HG02973 (cell line): Measurements from ENCODE around the gene TNFRSF11A.

Experiments
- ATAC-seq: cut with Tn5 transposase; IDR thresholded peaks from one replicate; pipeline ENCODE4 v1.9.1; 2021; ENCODE audit warnings: moderate library complexity; ENCODE audit not compliant: unreplicated experiment

TNFRSF11A gene

DNA sequence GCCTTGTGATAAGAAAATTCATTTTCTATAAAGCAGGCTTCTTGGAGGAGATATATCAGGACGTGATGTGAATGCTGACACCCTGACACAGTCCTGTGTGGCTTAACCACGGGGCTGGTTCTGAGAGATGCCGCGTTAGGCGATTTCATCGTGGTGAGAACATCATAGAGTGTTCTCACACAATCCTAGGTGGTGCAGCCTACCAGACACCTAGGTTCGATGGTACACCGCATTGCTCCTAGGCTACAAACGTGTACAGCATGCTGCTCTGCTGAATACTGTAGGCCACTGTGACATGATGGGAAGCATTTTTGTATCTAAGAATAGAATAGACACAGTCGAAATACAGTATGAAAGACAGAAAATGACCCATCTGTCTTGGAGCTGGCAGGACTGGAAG lies 82.5 kb downstream of the TNFRSF11A start:
- no peak for ATAC-seq

DNA sequence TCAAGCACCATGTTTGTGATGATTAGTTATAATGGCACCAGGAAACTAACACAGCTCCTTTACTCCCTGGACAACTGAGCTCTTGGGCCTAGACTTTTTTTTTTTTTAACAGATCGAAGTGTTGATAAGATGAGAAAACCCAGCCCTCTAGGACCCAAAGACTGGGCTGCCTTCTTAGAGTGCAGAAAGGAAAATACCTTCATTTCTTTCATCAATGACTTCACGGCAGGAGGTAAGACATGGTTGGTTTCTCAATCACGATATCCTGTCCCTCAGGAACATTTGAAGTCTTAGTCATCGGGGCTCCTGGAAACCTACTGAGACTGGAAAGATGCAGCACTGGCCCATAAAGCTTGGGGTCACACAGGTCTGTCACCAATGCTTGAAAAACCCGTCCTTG lies 84.7 kb downstream of the TNFRSF11A start:
- no peak for ATAC-seq

DNA sequence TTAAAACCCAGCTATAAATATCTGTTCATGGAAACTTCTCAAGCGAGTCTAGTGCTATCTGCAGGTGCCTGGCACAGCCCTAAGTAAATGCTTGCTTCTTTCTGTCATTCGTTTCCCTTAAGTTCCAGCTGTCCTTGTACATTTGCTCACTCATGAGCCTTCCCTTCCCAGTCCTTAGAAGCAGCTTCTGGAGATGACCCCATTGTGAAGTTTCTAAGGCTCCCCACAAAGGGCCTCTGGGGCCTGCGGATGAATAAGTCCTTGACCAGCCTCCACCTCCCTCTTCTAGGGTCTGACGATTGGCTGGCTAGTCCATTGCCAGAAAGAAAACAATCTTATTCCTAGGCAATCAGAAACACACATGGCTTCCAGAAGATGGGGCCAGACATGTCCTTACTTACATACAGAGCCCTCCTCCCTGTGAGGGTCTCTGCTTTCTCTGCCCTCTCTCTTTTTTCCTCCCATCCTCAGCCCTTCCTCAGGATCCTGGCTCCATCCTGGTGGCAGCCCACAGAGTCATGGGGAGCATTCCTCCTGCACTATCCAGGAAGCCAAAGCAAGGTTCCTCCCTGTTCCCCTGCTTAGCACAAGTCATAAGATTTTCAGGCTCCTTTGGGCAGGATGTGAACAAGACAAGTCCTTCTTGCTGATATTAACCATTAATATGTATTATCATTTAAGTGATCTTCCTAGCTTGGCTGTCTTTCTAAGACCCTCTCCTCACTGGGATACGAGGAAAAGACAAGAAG lies 87.3 kb downstream of the TNFRSF11A start:
- ATAC-seq: no peak

DNA sequence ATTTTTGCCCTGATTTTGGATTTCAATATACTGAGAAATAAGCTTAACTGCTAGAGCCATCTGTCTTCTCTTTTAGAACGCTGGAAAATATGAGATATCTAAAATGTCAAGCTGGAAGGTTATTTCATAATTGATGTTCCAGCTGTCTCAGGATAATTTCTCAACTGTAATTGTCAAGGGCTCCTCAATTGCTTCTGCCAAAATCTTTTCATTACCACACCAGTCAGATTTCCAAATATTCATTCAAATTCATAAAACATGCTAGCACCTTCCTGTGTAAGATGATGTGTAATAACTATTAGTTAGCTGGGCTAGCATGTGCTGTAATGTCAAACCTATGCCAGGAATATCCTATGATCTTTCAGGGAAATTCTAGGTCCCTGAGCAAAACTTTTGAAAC lies 88.1 kb downstream of the TNFRSF11A start:
- no peak for ATAC-seq

DNA sequence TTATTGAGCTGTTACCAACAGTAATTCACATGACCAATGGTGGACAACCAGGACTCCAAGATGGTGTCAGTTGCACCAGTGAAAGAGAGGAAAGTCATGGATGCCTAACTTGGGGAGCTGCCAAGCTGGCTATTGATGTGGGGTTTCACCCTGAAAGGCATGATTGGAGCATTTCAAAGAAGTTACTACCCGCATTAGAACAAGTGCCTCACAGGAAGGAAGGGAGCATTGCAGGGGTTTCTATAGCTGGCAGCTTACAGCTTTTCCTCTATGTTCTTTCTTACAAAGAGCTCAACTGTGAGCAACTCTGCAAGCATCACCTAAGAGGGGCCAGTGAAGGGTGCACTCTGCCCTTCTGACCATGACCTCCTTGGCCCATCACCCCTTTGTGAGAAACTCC lies 93.1 kb downstream of the TNFRSF11A start:
- no peak for ATAC-seq

DNA sequence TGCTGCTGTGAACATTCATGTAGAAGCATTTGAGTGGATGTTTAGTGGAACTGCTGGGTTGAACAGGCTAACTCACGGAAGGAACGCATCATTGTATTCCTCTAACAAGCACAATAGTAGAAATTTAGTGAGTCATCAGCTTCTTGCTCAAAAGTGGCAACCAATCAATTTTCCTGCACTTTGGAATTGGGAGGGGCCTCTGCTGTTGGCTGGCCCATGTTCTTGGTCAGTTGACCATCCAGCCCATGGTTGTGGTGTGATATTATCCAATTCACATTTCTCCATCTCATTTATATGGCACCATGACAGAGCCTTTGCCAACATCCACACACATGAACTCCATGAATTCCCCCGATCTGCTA lies 95.0 kb downstream of the TNFRSF11A start:
- ATAC-seq: no peak

DNA sequence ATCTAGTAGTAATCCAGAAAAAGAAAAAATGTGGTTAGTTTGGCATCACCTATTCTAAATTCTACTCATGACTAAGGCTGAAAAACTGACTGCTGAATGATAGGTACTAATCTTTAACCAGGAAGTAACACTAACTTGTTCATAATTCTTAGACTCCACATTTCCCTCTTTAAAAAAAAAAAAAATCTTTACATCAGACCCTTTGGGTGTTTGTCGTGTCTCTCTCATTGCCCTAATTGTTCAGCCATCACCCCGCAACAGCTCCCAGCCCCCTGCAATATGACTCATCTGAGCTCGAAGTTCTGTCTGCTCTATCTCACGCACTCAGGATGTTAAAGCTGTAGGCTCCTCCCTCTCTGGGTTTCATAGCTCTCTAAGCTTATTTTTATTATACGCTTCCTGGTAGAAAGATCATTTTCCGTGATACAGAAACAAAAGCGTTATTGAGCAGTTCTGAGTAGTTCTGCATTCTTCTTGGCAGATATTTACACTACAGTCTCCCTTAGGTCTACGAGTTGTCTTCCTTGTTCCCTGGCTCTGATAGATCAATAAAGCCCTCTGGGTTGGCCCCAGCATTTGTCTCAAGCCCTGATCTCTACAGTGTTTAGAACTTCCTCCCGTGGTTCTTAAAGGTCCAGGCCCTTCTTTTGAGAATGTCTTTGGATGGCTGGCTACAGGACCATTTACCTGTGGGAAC lies 95.6 kb downstream of the TNFRSF11A start:
- ATAC-seq: peak; percentile 87

DNA sequence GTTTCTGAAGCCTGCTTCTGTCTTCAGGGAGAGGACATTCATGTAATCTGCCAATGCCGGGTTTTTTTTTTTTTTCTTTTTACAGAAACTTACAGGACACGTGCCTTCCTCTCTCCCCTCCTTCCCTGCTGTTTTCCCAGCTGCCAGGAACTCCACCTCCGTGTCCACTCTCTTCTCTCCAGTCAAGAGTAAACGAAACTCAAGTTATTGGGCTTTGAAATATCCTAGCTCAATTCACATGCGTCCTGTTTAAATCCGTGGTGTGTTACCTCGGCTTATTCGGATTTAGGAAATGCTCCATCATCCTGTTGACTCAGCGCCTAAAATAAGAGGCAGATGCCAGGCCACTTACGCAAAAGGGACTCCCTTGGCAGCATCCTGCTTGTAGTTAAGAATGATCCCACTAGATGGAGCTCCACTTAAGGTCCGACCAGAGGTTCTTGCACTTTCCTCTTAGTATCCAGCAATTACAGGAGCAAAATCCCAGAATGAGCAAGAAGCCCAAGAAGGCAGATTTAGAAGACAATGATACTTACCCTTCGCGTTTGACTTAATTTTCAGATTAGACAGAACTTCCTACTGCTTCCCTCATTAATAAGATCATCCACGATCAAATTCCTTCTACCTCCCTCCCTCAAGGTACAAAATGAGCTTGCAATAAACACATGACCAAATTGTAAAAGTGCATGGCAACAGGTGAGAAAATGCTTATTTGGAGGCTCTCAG lies 100.5 kb downstream of the TNFRSF11A start:
- ATAC-seq: peak; percentile 63

DNA sequence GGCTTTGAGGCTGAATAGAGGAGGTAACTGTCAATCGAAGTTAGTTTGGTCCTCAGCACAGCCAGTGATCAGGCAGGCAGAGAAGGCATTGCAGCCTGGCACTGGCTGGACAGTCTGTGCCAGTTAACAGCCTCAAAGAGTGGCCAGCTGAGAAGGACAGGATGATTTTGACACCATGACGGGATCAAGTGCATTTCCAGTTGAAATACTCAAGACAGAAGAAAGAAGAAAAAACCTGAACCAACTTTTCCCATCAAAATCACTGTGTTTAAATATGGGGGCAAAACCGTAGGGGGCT lies 101.0 kb downstream of the TNFRSF11A start:
- no peak for ATAC-seq

DNA sequence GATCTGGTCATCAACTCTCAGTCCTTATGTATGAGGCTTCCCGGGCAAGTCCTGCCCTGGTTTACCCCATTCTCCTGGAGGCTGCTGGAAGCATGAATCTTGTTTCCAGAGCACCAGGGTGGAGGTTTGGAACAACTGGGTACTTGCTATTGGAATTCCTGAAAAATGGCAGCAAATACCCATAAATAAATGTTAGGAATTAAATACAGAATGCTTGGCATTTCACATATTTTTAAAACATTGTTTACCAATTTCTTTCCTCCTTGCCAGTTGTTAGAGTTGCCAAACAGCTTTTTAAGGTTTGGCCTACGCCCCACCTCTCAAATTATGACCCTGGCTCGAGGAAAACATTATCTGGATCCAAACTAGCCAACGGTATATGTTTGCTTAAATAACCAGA lies 107.1 kb downstream of the TNFRSF11A start:
- no peak for ATAC-seq

DNA sequence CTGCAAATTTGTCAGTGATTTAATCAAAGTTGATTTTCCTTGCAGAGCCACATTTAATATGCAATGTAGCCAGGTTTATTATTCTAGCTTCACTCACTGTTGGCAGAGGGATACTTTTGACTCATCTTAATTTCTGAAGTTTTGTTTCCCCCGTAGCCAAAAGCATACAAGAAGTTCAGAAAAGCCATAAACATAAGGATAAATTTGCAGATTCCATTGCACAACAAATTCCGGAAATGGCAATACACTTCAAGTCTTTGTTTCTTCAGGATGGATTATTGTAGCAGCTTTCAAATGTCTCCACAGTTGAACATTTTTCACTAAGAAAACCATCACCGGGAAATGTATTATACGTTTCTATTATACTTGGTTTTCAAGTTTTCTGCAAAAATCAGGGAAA lies 109.7 kb downstream of the TNFRSF11A start:
- ATAC-seq: no peak

DNA sequence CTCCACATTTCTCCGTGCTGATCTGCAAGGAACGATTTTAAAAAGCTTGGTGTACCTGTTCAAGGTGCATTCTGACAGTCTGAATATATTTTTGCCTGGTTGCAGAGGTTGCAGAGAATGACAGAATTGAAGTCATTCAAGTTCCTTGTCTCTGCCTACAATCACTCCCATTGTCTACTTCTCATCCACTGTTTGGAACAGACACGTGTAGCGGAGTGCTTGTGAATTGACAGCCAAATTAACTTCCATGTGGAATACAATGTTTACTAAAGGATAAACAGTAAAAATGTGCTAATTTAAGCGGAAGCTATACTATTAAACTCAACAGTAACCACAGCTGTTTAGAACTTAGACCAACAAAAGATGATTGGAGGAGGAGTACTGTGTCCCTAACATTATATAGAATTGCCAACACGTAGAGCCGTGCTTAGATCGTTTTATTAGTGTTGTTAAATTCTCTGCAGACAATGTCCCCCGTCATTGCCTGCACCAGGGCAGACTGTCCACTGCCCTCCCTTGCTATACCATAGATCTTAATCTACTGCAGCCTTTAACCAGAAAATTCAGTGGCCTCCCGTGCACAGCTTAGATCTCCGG lies 110.4 kb downstream of the TNFRSF11A start:
- ATAC-seq: no peak

DNA sequence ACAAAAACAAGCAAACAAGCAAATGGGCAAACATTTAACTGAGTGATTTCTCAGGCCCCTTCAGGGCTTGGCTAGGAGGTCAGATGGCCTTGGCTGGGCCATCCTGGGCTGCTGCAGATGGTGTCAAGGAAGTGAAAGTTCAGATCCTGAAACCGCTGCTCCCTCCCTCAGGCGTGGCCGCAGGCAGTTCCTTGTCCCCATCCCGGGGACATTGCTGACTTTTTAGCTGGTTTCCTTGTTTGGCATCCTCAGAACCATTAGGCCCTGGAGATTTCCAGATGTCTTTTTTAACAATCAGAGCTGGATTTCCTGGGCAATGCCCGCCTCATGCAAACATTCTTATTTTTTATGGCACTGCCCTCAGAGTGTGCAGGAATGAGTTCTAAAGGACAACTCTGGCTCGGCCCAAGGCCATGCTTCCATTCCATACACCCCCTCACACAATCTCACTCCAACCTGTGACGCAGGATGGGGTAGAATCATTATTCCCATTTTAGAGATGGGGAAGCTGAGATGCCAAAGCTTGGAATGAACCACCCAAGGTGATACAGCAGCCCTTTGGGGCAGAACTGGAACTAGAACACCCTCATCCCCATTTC lies 111.6 kb downstream of the TNFRSF11A start:
- ATAC-seq: no peak

DNA sequence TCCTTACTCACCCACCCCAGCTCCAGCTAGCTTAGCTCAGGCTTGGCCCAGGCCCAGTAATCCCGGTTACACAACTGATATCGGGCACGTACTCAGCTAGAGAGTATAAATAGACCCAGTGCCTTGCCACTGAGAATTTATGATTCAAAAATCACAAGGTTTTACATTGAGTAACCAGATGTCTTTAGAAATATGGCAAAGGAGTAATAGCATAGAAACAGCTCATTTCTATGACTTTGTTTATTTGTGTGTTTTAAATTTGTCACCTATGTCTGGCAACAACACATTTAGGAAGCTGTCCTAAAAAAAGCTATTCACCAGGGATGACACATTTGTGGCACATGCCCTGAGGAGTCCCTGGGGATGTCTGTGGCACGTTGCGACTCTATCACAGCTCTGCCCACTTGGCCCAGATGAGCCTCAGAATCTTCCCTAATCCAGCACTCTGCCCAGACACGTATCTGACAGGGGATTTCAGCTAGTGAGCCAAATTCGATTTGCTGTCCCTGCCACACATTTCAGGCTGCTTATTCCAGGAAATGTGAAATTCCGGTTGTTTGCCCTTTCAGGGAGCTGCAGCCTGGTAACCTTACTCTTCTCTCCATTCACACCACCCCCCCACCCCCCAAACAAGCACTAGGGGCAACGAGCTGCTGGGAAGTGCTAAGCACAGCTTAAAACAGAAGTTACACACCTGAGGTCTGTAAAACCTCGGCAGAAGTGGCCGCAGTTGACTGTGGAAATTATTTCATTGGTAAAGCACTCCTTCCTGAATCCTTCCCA lies 112.3 kb downstream of the TNFRSF11A start:
- no peak for ATAC-seq

DNA sequence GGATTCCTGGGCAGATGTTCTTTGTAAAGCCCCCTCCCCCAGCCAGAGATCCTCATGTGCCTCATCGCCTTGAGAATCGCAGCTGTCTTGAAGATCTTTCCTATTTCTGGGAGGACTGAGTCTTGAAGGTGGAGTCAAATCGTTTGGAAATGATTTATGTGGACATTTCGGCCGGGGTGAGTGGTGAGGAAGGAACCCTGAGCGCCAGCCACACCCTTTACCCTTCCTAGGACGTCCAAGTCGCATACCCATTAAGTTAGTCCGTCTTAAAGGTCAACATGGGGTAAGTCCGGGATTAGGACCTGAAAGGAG lies 112.9 kb downstream of the TNFRSF11A start:
- ATAC-seq: no peak

DNA sequence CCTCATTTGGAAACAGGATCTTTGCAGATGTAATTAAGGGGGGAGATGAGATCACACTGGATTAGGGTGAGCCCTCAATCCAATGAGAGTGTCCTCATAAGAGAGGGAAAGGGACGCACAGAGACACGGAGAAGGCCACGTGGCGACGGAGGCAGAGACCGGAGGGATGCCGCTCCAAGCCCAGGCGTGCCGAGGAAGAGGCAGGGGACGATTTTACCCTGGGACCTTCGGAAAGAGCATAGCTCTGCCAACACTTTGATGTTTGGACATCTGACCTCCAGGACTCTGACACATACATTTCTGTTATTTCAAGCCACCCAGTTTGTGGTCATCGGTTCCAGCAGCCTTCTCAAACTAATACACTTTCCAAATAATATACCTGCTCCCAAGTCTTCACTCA lies 113.3 kb downstream of the TNFRSF11A start:
- ATAC-seq: no peak

DNA sequence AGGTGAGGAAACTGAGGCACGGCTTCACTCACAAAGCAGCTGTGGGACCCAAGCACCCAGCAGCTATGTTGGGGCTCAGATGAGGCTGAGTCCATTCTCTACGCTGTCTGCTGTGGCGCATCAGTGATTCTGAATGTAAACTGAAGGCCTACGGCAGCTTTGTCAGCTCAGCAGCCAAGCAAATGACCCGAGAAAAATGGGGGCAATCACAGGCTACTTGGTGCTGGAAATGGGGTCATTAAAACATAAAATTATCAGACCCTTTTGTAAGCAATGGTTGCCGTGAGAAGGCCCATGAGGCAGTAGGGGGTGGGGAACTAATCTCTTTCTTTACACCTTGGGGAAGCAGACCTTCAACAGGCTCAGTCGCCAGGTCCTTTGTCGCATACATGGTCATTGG lies 113.8 kb downstream of the TNFRSF11A start:
- ATAC-seq: no peak
